Neuronal stem cell (in vitro differentiated cells): ENCODE results near the gene THUMPD3.

Source experiments
- DNase-seq: peaks from one replicate; pipeline ENCODE4 v3.0.0-alpha.2; 2013; ENCODE audit warnings: low spot score
- H2AFZ ChIP-seq: one replicate; pipeline ENCODE4 v1.6.1; 2013; ENCODE audit warnings: mild to moderate bottlenecking, low read length, inconsistent platforms
- H2AK5ac ChIP-seq: 2 replicates; pipeline ENCODE4 v1.6.1; 2013; ENCODE audit warnings: low read depth, mild to moderate bottlenecking, inconsistent platforms, low read length, moderate library complexity, mixed read lengths
- H2BK120ac ChIP-seq: 2 replicates; pipeline ENCODE4 v1.6.1; 2013; ENCODE audit warnings: low read depth, mild to moderate bottlenecking, inconsistent platforms, low read length, moderate library complexity, mixed read lengths
- H2BK12ac ChIP-seq: one replicate; pipeline ENCODE4 v1.6.1; 2013; ENCODE audit warnings: low read length, inconsistent platforms
- H2BK15ac ChIP-seq: 2 replicates; pipeline ENCODE4 v1.6.1; 2013; ENCODE audit warnings: mild to moderate bottlenecking, low read length, inconsistent platforms, mixed read lengths
- H2BK5ac ChIP-seq: one replicate; pipeline ENCODE4 v1.6.1; 2013; ENCODE audit warnings: inconsistent platforms, mild to moderate bottlenecking, low read length, moderate library complexity
- H3K14ac ChIP-seq: one replicate; pipeline ENCODE4 v1.6.1; 2013; ENCODE audit warnings: low read length, inconsistent platforms
- H3K18ac ChIP-seq: 2 replicates; pipeline ENCODE4 v1.6.1; 2013; ENCODE audit warnings: low read length, inconsistent platforms
- H3K23ac ChIP-seq: 2 replicates; pipeline ENCODE4 v1.6.1; 2013; ENCODE audit warnings: low read depth, mild to moderate bottlenecking, mixed read lengths, low read length, inconsistent platforms; ENCODE audit not compliant: poor library complexity
- H3K27ac ChIP-seq: replicated peaks from 3 replicates; pipeline ENCODE4 v1.5.1; 2013; ENCODE audit warnings: low read length, inconsistent platforms
- H3K27me3 ChIP-seq, 3 experiments: 2 replicates each; pipeline ENCODE4 v1.6.1; 2013; ENCODE audit warnings: low read length in 3 of 3, mild to moderate bottlenecking in 2 of 3, inconsistent platforms in 1 of 3, low read depth in 1 of 3, mixed read lengths in 1 of 3, moderate library complexity in 1 of 3; ENCODE audit not compliant: control insufficient read depth in 3 of 3, insufficient read depth in 3 of 3
- H3K36me3 ChIP-seq, 2 donors: replicated peaks in 1 of 2; 2 replicates each; pipeline ENCODE4 v1.6.1; 2013; ENCODE audit warnings: low read length in 2 of 2; ENCODE audit not compliant: control insufficient read depth in 2 of 2, insufficient read depth in 2 of 2
- H3K4ac ChIP-seq: 2 replicates; pipeline ENCODE4 v1.6.1; 2013; ENCODE audit warnings: inconsistent platforms, mild to moderate bottlenecking, low read length, moderate library complexity
- H3K4me1 ChIP-seq, 2 donors: 1 replicate in 1 of 2; 2 replicates in 1 of 2; pipeline ENCODE4 v1.6.1; 2013; ENCODE audit warnings: low read length in 2 of 2, low read depth in 1 of 2; ENCODE audit not compliant: control insufficient read depth in 2 of 2, insufficient read depth in 1 of 2
- H3K4me2 ChIP-seq: one replicate; pipeline ENCODE4 v1.6.1; 2013; ENCODE audit warnings: mild to moderate bottlenecking, low read length, inconsistent platforms; ENCODE audit not compliant: insufficient read depth, poor library complexity, severe bottlenecking
- H3K4me3 ChIP-seq, 2 donors: 2 replicates each; pipeline ENCODE4 v1.5.1; 2013; ENCODE audit warnings: low read length in 2 of 2, mild to moderate bottlenecking in 2 of 2, inconsistent platforms in 1 of 2, moderate library complexity in 1 of 2
- H3K79me1 ChIP-seq: one replicate; pipeline ENCODE4 v1.6.1; 2013; ENCODE audit warnings: low read depth, mild to moderate bottlenecking, inconsistent platforms, low read length, moderate library complexity
- H3K9ac ChIP-seq: one replicate; pipeline ENCODE4 v1.6.1; 2013; ENCODE audit warnings: mild to moderate bottlenecking, low read depth, low read length, inconsistent platforms; ENCODE audit not compliant: poor library complexity
- H3K9me3 ChIP-seq, 2 donors: replicated peaks in 1 of 2; 2 replicates each; pipeline versions ENCODE3 to v1.6.1; 2013; ENCODE audit warnings: low read length in 2 of 2, mild to moderate bottlenecking in 2 of 2, inconsistent platforms in 1 of 2, low read depth in 1 of 2, mixed read lengths in 1 of 2, moderate library complexity in 1 of 2; ENCODE audit not compliant: control insufficient read depth in 2 of 2, insufficient read depth in 1 of 2
- H4K8ac ChIP-seq: one replicate; pipeline ENCODE4 v1.6.1; 2013; ENCODE audit warnings: low read depth, mild to moderate bottlenecking, inconsistent platforms, low read length, moderate library complexity
- H4K91ac ChIP-seq: one replicate; pipeline ENCODE4 v1.6.1; 2013; ENCODE audit warnings: low read length, low read depth, mild to moderate bottlenecking, inconsistent platforms; ENCODE audit not compliant: poor library complexity
- whole genome bisulfite sequencing, 2 donors: extraction: QIAGEN DNeasy Blood & Tissue Kit; methylation state at CpG; one replicate each; pipeline ENCODE4 v1.1.7; 2013; ENCODE audit warnings: missing lambda C conversion rate in 2 of 2, mixed read lengths in 1 of 2; ENCODE audit not compliant: insufficient read length in 2 of 2, insufficient replicate concordance in 1 of 2; ENCODE audit errors: extremely low coverage in 2 of 2; 5-methylcytosine and 5-hydroxymethylcytosine counted together

The THUMPD3 gene

GRCh38 chr3:9396301-9396631 lies 33.4 kb downstream of the THUMPD3 start:
- Histone ChIP-seq H3K4me2 (peak overlapping the region; percentile 63), H3K9ac (peak overlapping the region; percentile 65), H4K8ac (no peak overlapping the region), H3K9me3 (no peaks in the 10 kb centered on the region), H3K36me3 (peaks cover 6 to 46% of the 10 kb centered on the region in 2 donors), H3K4ac (no peak overlapping the region), H3K4me1 (peaks cover 4 to 28% of the 10 kb centered on the region in 2 donors), H2AFZ (peak overlapping the region; percentile 77), H3K4me3 (peak overlapping the region; percentile 85 to 93), H3K79me1 (no peaks in the 10 kb centered on the region), H3K23ac (no peak overlapping the region), H2BK5ac (peak overlapping the region; percentile 2), H3K27me3 (no peaks in the 10 kb centered on the region), H4K91ac (no peak overlapping the region), H2BK15ac (no peak overlapping the region), H3K18ac (peak overlapping the region; percentile 84), H3K27ac (peak overlapping the region; percentile 93), H3K14ac (no peak overlapping the region), H2BK12ac (no peak overlapping the region), H2AK5ac (no peak overlapping the region), H2BK120ac (no peak overlapping the region)
- no CpG with 5 or more reads among the region's 25 CpGs for WGBS, 2 donors
- DNase-seq, result no peak

GRCh38 chr3:9396632-9397331 lies 33.9 kb downstream of the THUMPD3 start:
- Histone ChIP-seq H3K18ac (peak overlapping the region; percentile 94), H3K36me3 (peaks cover 2 to 41% of the 10 kb centered on the region in 2 donors), H2BK120ac (peak overlapping the region; percentile 77), H3K9ac (peak overlapping the region; percentile 92), H3K23ac (peak overlapping the region; percentile 97), H4K91ac (no peak overlapping the region), H4K8ac (no peak overlapping the region), H3K14ac (no peak overlapping the region), H3K4me1 (peaks cover 4 to 32% of the 10 kb centered on the region in 2 donors), H2BK15ac (no peak overlapping the region), H2BK5ac (peak overlapping the region; percentile 95), H2AFZ (peak overlapping the region; percentile 77), H3K9me3 (no peaks in the 10 kb centered on the region), H2AK5ac (no peak overlapping the region), H3K4me2 (peak overlapping the region; percentile 63), H2BK12ac (no peak overlapping the region), H3K79me1 (no peaks in the 10 kb centered on the region), H3K27ac (peak overlapping the region; percentile 93), H3K4ac (no peak overlapping the region), H3K4me3 (peak overlapping the region; percentile 85 to 93), H3K27me3 (no peaks in the 10 kb centered on the region)
- peak; percentile 99 for DNase-seq
- no CpG with 5 or more reads among the region's 71 CpGs for WGBS, 2 donors

DNA sequence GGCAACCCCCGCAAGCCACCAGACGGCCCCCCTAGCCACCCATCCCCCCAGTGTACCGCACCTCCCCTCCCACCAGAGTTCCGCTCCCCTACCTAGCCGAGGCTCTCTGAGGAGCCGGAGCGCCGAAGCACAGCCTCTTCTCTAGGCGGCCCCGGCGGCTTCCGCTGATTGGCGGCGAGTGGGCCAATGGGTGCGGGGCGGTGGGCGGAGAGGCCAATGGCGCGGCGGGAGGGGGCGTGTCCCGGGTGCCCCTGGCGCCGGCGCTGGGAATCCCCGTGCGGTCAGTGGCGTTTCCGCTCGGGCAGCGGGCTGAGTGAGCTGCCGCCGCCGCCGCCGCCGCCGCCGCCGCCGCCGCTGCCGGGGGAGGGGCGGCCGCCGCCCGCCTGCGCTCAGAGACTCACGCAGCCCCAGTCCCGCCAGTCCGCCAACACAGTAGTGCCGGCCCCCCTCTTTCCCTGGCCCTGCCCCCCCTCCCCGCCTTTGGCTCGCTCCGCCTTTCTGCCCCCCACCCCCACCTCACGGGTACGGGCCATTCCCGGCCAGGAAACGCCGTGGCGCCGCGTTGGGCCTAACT lies 34.6 kb downstream of the THUMPD3 start, which contains the start of gene SETD5:
Gene SETD5 (plus strand): TSS at position 284 of the 574 bp plus-strand sequence. CDS start 31,324 bp downstream, outside the sequence.
- Histone ChIP-seq H3K4ac (peak within 1 kb of the TSS; percentile 56), H3K4me3 (peak within 1 kb of the TSS; percentile 88 to 93)

More for the DNA sequence above, 34.6 kb downstream of the THUMPD3 start, which contains the start of gene SETD5:
- Histone ChIP-seq H2BK12ac (peak within 1 kb of the TSS; percentile 14), H3K27ac (peak within 1 kb of the TSS; percentile 96), H2AK5ac (peak within 1 kb of the TSS; percentile 97), H3K18ac (peak within 1 kb of the TSS; percentile 99), H3K4me1 (peaks cover 4 to 38% of the 10 kb centered on the region in 2 donors), H3K9ac (peak within 1 kb of the TSS; percentile 99), H3K79me1 (no peaks in the 10 kb centered on the region), H3K27me3 (no peaks in the 10 kb centered on the region), H3K14ac (peak within 1 kb of the TSS; percentile 3), H2BK5ac (peak within 1 kb of the TSS; percentile 95), H2BK15ac (peak within 1 kb of the TSS; percentile 70), H3K4me2 (peak within 1 kb of the TSS; percentile 63), H3K23ac (peak within 1 kb of the TSS; percentile 97), H3K9me3 (no peaks in the 10 kb centered on the region), H4K8ac (no peak within 1 kb of the TSS), H4K91ac (no peak within 1 kb of the TSS), H2BK120ac (peak within 1 kb of the TSS; percentile 77), H2AFZ (peak within 1 kb of the TSS; percentile 77), H3K36me3 (peaks cover 2 to 35% of the 10 kb centered on the region in 2 donors)
- peak; percentile 98 for DNase-seq
- no CpG with 5 or more reads among the region's 63 CpGs for WGBS, 2 donors
